NOMO-1 treated with DMSO at 0.1 percent for 48 hours (cell line): ENCODE results near the gene TPP1.

Source experiments
- DNase-seq: peaks from one replicate; lab custom pipeline; 2025; ENCODE audit not compliant: unreplicated experiment; lab: John Stamatoyannopoulos, UW

The TPP1 gene

GRCh38 chr11:6629573-6629891 lies 10.3 kb upstream of the TPP1 start:
- no peak for DNase-seq

GRCh38 chr11:6628526-6628925 lies 9.3 kb upstream of the TPP1 start:
- no peak for DNase-seq

- DNase-seq: no peak
These were observed 8.6 kb upstream of the TPP1 start for GRCh38 chr11:6627762-6628241.

- no peak for DNase-seq
These were observed 7.9 kb upstream of the TPP1 start for GRCh38 chr11:6626971-6627761.

- no peak for DNase-seq
These were observed 6.7 kb upstream of the TPP1 start for GRCh38 chr11:6625832-6626420.

- no peak for DNase-seq
These were observed 6.1 kb upstream of the TPP1 start for GRCh38 chr11:6625156-6625831.

GRCh38 chr11:6623391-6624363 lies 4.5 kb upstream of the TPP1 start:
- DNase-seq: no peak

GRCh38 chr11:6622261-6623171 lies 3.3 kb upstream of the TPP1 start:
- no peak for DNase-seq

GRCh38 chr11:6621711-6622211 lies 2.5 kb upstream of the TPP1 start:
- no peak for DNase-seq

- no peak for DNase-seq
These were observed 1.4 kb upstream of the TPP1 start for GRCh38 chr11:6620636-6621035.

GRCh38 chr11:6618117-6619003 lies 862 bp downstream of the TPP1 start:
- peak; percentile 66 for DNase-seq

GRCh38 chr11:6617315-6617781 lies 1.9 kb downstream of the TPP1 start:
- peak; percentile 3 for DNase-seq

- no peak for DNase-seq
These were observed 2.5 kb downstream of the TPP1 start for GRCh38 chr11:6616596-6617250.

- no peak for DNase-seq
These were observed 3.2 kb downstream of the TPP1 start for GRCh38 chr11:6615882-6616585.

- DNase-seq: no peak
These were observed 4.2 kb downstream of the TPP1 start for GRCh38 chr11:6615046-6615445.

GRCh38 chr11:6614446-6614845 lies 4.8 kb downstream of the TPP1 start:
- DNase-seq: no peak

- DNase-seq: no peak
These were observed 5.7 kb downstream of the TPP1 start for GRCh38 chr11:6613496-6613895.
